ENCODE results near the gene TNRC6C.

TNRC6C gene

DNA sequence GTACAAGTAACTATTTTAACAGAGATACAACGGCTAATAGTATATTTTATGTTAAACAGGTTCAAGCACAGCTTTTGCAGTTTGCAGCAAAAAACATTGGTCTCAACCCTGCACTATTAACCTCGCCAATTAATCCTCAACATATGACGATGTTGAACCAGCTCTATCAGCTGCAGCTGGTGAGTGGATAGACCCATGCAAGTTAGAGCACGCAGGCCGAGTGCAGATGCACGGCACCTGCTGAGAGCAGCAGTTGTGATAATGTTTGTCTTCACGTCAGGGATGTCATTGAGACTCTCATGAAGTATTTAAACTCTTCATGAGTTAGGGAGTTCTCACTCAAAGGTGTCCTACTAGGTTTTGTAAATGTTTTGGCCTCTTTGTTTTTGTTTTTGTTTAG, 124.5 kb downstream of the TNRC6C start:
- no peak overlapping the region for H3K9ac ChIP-seq (ENCODE audit: low read depth, low read length)
- no peak for DNase-seq

DNA sequence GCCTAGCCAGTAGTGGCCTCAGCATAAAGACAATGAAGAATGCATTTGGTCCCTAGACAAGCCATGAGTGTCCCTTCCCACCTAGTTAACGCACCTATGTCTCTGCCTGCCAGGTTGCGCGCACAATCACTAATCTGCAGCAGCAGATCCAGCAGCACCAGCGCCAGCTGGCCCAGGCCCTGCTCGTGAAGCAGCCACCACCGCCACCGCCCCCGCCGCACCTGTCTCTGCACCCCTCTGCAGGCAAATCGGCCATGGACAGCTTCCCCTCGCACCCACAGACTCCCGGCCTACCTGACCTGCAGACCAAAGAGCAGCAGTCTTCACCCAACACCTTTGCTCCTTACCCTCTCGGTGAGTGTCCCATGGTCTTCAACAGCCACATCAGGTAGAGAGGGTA, 128.2 kb downstream of the TNRC6C start:
- no peaks in the 10 kb centered on the region for H3K79me2 ChIP-seq (ENCODE audit: insufficient read depth, low read length)
- no peak overlapping the region for H3K27ac ChIP-seq (ENCODE audit: low read length)
- no peaks in the 10 kb centered on the region for H4K20me1 ChIP-seq (ENCODE audit: insufficient read depth, low read length)
- DNase-seq (no peak), ATAC-seq (ENCODE audit: insufficient read depth, low read depth) (no peak)
- no peaks in the 10 kb centered on the region for H3K27me3 ChIP-seq (ENCODE audit: insufficient read depth, low read length, poor library complexity)
- H3K9ac ChIP-seq (ENCODE audit: low read depth, low read length): no peak overlapping the region
- no peaks in the 10 kb centered on the region for H3K4me1 ChIP-seq (ENCODE audit: insufficient read depth, low read length)
- no peak overlapping the region for H2AFZ ChIP-seq (ENCODE audit: low read depth, low read length)
- peaks cover 96% of the 10 kb centered on the region for H3K36me3 ChIP-seq (ENCODE audit: insufficient read depth, low read length)
- H3K9me3 ChIP-seq (ENCODE audit: insufficient read depth, low read length, severe bottlenecking): no peaks in the 10 kb centered on the region
- H3K4me2 ChIP-seq (ENCODE audit: insufficient read depth, low read length): no peak overlapping the region
- TF ChIP-seq, protein P1, sequence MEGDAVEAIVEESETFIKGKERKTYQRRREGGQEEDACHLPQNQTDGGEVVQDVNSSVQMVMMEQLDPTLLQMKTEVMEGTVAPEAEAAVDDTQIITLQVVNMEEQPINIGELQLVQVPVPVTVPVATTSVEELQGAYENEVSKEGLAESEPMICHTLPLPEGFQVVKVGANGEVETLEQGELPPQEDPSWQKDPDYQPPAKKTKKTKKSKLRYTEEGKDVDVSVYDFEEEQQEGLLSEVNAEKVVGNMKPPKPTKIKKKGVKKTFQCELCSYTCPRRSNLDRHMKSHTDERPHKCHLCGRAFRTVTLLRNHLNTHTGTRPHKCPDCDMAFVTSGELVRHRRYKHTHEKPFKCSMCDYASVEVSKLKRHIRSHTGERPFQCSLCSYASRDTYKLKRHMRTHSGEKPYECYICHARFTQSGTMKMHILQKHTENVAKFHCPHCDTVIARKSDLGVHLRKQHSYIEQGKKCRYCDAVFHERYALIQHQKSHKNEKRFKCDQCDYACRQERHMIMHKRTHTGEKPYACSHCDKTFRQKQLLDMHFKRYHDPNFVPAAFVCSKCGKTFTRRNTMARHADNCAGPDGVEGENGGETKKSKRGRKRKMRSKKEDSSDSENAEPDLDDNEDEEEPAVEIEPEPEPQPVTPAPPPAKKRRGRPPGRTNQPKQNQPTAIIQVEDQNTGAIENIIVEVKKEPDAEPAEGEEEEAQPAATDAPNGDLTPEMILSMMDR (IDR thresholded peaks at IDR 0.05; ENCODE audit: borderline replicate concordance, extremely low read depth, low read length, poor library complexity, severe bottlenecking): no peak
- TF ChIP-seq EZH2 (IDR thresholded peaks at IDR 0.05; ENCODE audit: borderline replicate concordance, low read depth, low read length, severe bottlenecking): no peak
- no peak overlapping the region for H3K4me3 ChIP-seq (ENCODE audit: low read depth in 1 of 2, low read length in 2 of 2)

More for the DNA sequence above, 124.5 kb downstream of the TNRC6C start:
- Histone ChIP-seq H3K9me3 (ENCODE audit: insufficient read depth, low read length, severe bottlenecking) (no peaks in the 10 kb centered on the region), H3K4me1 (ENCODE audit: insufficient read depth, low read length) (no peaks in the 10 kb centered on the region), H2AFZ (ENCODE audit: low read depth, low read length) (no peak overlapping the region), H3K36me3 (ENCODE audit: insufficient read depth, low read length) (peaks cover 86% of the 10 kb centered on the region), H3K4me3 (ENCODE audit: low read depth in 1 of 2, low read length in 2 of 2) (no peak overlapping the region), H4K20me1 (ENCODE audit: insufficient read depth, low read length) (no peaks in the 10 kb centered on the region), H3K4me2 (ENCODE audit: insufficient read depth, low read length) (no peak overlapping the region), H3K79me2 (ENCODE audit: insufficient read depth, low read length) (no peaks in the 10 kb centered on the region), H3K27ac (ENCODE audit: low read length) (no peak overlapping the region), H3K27me3 (ENCODE audit: insufficient read depth, low read length, poor library complexity) (no peaks in the 10 kb centered on the region)
- no peak for ATAC-seq (ENCODE audit: insufficient read depth, low read depth)
- TF ChIP-seq, protein P1 (IDR thresholded peaks at IDR 0.05; ENCODE audit: borderline replicate concordance, extremely low read depth, low read length, poor library complexity, severe bottlenecking): no peak
- no peak for TF ChIP-seq EZH2 (IDR thresholded peaks at IDR 0.05; ENCODE audit: borderline replicate concordance, low read depth, low read length, severe bottlenecking)

DNA sequence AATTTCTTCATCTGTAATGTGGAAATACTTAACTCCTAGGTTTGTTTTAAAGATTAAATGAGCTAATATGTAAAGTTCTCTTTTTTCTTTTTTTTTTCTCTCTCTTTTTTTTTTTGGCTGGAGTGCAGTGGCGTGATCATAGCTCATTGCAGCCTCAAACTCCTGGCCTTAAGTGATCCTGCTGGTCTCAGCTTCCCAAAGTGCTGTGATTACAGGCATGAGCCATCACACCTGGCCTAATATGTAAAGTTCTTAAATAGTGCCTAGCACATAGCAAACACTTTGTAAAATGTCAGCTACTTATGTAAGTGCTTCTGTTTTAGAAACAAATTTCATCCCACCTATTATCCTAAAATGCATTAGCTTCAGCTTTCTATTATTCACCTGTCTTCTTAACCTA, 130.0 kb downstream of the TNRC6C start:
- H3K9me3 ChIP-seq (ENCODE audit: insufficient read depth, low read length, severe bottlenecking): no peaks in the 10 kb centered on the region
- no peak overlapping the region for H3K27ac ChIP-seq (ENCODE audit: low read length)
- no peaks in the 10 kb centered on the region for H4K20me1 ChIP-seq (ENCODE audit: insufficient read depth, low read length)
- no peaks in the 10 kb centered on the region for H3K27me3 ChIP-seq (ENCODE audit: insufficient read depth, low read length, poor library complexity)
- no peak overlapping the region for H2AFZ ChIP-seq (ENCODE audit: low read depth, low read length)
- no peak overlapping the region for H3K9ac ChIP-seq (ENCODE audit: low read depth, low read length)
- peaks cover 97% of the 10 kb centered on the region for H3K36me3 ChIP-seq (ENCODE audit: insufficient read depth, low read length)
- no peaks in the 10 kb centered on the region for H3K4me1 ChIP-seq (ENCODE audit: insufficient read depth, low read length)
- TF ChIP-seq, protein P1 (IDR thresholded peaks at IDR 0.05; ENCODE audit: borderline replicate concordance, extremely low read depth, low read length, poor library complexity, severe bottlenecking): no peak
- TF ChIP-seq EZH2 (IDR thresholded peaks at IDR 0.05; ENCODE audit: borderline replicate concordance, low read depth, low read length, severe bottlenecking): no peak
- no peak overlapping the region for H3K4me3 ChIP-seq (ENCODE audit: low read depth in 1 of 2, low read length in 2 of 2)
- DNase-seq (no peak), ATAC-seq (ENCODE audit: insufficient read depth, low read depth) (no peak)
- no peak overlapping the region for H3K4me2 ChIP-seq (ENCODE audit: insufficient read depth, low read length)
- H3K79me2 ChIP-seq (ENCODE audit: insufficient read depth, low read length): no peaks in the 10 kb centered on the region
